Left colon (tissue), 2 donors: ENCODE results near the gene CKAP5. TPM values are rescaled to one million over a fixed set of nuclear protein-coding genes. Genes with fewer than 3 reads are reported as not detected.

Experiments
- ATAC-seq: fragments of 200-7000 bp; cut with Tn5 transposase; one replicate; pipeline ENCODE4 v1.9.1; 2020; ENCODE audit warnings: mild to moderate bottlenecking, moderate library complexity
- DNase-seq, 2 donors: peaks; one replicate each; pipeline ENCODE4 v3.0.0-alpha.2; 2020
- intact Hi-C, 2 donors: fragments of 100-400 bp; cut with DNase I in 1 of 2; cut with micrococcal nuclease in 1 of 2; formaldehyde crosslinking; loops; one replicate each; pipeline versions ENCODE4 v1.11.2 to v1.14.0; 2022; cut with DNase I, micrococcal nuclease
- long read RNA-seq: library from polyadenylated mRNA; unstranded; transcript quantifications from one replicate; pipeline ENCODE4 v2.0.0, GENCODE V29; 2021
- total RNA-seq, 2 donors: library from RNA; stranded (reverse); fragmentation: NEBNext Ultra II Directional; extraction: Animal tissue kit (Norgen Biotek cat#: 25700); gene quantifications; one replicate each; pipeline ENCODE4 v1.2.1, GENCODE V29; 2021
- donor health status: DM: no; HTN: no; CAD: no.
- donor health status: DM: yes; HTN: yes; CAD: no.

CKAP5 gene
- 10 to 100 TPM; 50.4 to 68.0 TPM for total RNA-seq
- long read RNA-seq, full-length matches to known transcripts: 1 of 11 reads
- long read RNA-seq, partial matches to known transcripts: 6 of 11 reads
- long read RNA-seq, other reads (novel, unspliced or antisense): 4 of 11 reads

DNA sequence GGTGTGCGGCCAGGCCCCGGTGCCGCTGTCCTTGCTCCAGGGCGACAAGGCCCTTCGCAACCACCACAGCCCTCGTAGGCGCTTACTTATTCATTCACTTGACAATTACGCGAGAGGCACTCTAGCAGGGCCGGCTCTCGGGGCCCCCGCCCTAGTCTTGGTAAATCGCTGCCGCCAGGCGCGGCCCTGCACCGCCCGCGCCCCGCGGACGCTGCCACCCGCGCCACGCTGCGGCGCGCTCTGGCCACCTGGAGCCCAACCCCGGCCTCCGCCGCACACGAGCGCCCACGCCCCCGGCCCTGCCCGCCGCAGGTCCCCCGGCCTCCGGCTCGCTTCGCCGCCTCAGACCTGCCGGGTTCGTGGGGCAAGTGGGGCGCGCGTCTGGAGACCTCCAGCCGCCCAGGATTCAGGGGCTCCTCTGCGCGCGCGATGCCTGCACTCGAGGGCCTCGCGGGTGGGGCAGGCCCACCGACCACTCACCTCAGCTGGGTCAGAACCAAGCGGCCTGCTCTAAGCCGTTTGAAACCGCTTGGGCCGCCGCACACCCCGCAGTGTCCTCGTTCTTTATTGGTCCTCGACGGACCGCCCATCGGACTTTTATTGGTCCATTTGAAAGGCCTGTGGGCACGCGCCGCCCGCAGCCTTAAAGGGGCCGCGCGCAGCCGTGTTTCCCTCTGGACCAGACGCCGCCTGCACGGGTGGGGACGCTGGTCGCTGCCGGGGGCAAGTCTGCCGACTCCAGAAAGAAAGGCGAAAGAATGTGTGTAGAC is at the start of gene CKAP5:
Gene CKAP5 (minus strand): TSS at position 541 of the 770 bp plus-strand sequence. CDS start 25,049 bp downstream, outside the sequence.
- DNase-seq: peak; percentile 89 to 93
- ATAC-seq: peak; percentile 93
- intact Hi-C loops: loop anchor here in 1 of 2 donors (2.0 kb wide), 1 partner anchor 19 kb away; no protein-coding TSS in a partner anchor

GRCh38 chr11:46895821-46896220 is 49.7 kb upstream of the CKAP5 start:
- intact Hi-C loops: no loop called here
- ATAC-seq (no peak), DNase-seq (peak in 1 of 2 donors; percentile 35)

DNA sequence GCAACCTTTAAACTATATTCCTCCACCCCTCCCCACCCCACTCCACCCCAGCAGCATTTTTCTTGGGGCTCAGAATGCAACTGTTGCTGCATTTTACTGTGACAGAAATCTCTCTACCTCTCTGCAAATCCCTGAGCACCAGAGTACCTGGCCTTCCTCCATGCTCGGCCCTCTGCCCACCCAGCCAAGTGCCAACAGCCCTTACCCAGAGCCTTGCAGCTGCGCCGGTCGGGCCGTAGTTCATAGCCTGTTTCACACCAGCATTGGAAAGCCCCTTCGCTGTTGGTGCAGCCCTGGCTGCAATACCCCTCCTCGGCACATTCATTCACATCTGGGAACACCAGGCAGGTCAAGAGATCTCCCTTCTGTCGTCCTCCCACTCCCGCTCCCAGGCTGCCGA is 48.9 kb upstream of the CKAP5 start:
- ATAC-seq (no peak), DNase-seq (peak in 1 of 2 donors; percentile 7)
- intact Hi-C loops: loop anchor here in 1 of 2 donors (5.0 kb wide), 1 partner anchor 257 kb away; no protein-coding TSS in a partner anchor

GRCh38 chr11:46894506-46894905 is 48.4 kb upstream of the CKAP5 start:
- intact Hi-C loops: loop anchor here in 1 of 2 donors (5.0 kb wide), 1 partner anchor 258 kb away; no protein-coding TSS in a partner anchor
- DNase-seq (peak in 1 of 2 donors; percentile 13), ATAC-seq (no peak)

- intact Hi-C loops: loop anchor here in 1 of 2 donors (5.0 kb wide), 1 partner anchor 259 kb away; no protein-coding TSS in a partner anchor
- no peak for ATAC-seq
- peak in 1 of 2 donors; percentile 12 for DNase-seq
Measured at GRCh38 chr11:46892838-46893237, 46.8 kb upstream of the CKAP5 start.

GRCh38 chr11:46892109-46892508 is 46.0 kb upstream of the CKAP5 start:
- ATAC-seq: no peak
- intact Hi-C loops: loop anchor here in 1 of 2 donors (5.0 kb wide), 1 partner anchor 260 kb away; no protein-coding TSS in a partner anchor
- no peak for DNase-seq

GRCh38 chr11:46890665-46891064 is 44.6 kb upstream of the CKAP5 start:
- no peak for ATAC-seq
- DNase-seq: no peak
- intact Hi-C loops: loop anchor here in 1 of 2 donors (5.0 kb wide), 1 partner anchor 262 kb away; no protein-coding TSS in a partner anchor

DNA sequence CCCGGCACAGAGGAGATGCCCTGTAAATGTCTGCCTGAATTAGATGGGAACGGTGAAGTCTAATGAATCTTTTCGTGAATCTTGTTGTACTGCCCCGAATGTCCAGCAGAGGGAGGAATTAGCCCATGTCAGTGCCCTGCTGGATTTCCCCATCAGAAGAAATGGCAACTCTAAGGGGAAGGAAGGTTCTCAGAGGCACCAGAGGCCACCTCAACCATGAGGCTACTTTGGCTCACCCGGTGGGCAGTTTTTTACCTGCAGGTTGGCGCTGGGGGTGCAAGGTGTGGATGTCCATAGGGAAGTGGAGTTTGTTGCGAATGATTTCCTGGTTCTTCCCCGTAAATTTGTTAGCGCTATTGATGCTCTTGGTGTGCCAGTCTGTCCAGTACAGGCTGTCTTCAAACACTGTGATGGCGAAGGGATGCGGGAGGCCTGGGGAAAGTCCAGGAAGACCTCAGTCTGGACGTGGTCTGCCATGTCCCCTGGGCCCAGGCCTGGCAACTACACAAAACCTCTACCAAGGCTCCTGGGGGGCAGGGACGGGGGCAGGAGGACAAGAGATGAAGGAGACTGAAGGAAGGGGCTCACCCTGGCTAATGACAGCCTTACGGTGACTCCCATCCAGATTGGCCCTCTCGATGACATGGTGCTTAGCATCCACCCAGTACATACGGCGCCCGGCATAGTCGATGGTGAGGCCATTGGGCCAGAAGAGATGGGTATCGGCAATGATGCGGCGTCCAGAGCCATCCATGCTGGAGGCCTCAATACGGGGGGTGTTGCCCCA is 43.8 kb upstream of the CKAP5 start:
- intact Hi-C loops: loop anchor here (5.0 kb wide), 2 partner anchors 262 to 272 kb away; no protein-coding TSS in a partner anchor
- DNase-seq (peak; percentile 41 to 79), ATAC-seq (peak; percentile 91)

- DNase-seq (no peak), ATAC-seq (no peak)
Measured at GRCh38 chr11:46889251-46889650, 43.2 kb upstream of the CKAP5 start.

DNA sequence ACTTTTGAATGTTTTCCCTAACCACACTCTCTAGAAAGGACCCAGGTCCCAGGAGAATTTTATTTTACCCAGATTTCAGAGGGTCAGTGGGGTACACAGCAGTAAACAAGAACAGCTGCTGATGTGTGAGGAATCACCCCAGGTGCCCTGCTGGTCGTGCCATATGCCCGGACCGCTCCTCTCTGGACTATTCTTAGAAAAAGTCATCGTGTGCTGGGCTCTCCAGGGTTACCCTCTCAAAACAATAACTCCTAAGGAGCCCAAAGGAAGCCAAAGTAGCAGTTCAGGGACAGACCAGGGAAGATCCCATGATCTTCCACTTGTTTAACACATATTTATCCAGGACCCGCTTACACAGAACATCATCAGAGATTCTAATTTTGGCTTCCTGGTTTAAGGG is 42.6 kb upstream of the CKAP5 start:
- ATAC-seq (no peak), DNase-seq (no peak)
- intact Hi-C loops: loop anchor here in 1 of 2 donors (5.0 kb wide), 1 partner anchor 274 kb away; no protein-coding TSS in a partner anchor

More at GRCh38 chr11:46889251-46889650, 43.2 kb upstream of the CKAP5 start:
- intact Hi-C loops: loop anchor here in 1 of 2 donors (5.0 kb wide), 1 partner anchor 273 kb away; no protein-coding TSS in a partner anchor

DNA sequence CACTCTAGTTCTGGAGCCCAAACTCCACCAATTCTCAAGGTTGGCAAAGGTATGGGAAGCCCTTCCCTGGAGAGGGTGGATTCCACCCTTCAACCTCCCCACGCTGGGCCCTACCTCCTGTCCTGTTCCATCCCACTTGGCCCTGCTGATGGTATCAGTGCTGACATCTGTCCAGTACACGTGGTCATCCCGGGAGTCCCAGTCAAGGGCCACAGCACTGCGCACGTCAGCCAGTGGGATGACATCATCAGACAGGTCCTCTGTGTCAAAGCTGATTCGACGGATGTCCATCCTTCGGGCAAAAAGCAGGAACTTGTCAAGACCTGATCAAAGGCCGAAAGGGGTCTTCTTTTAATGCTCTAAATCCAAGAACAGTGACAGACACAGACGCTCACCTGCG is 40.1 kb upstream of the CKAP5 start:
- no peak for DNase-seq
- no peak for ATAC-seq
- intact Hi-C loops: loop anchor here in 1 of 2 donors (5.0 kb wide), 1 partner anchor 276 kb away; no protein-coding TSS in a partner anchor

GRCh38 chr11:46879056-46879585 is 33.0 kb upstream of the CKAP5 start:
- DNase-seq (no peak), ATAC-seq (no peak)
- intact Hi-C loops: no loop called here

DNA sequence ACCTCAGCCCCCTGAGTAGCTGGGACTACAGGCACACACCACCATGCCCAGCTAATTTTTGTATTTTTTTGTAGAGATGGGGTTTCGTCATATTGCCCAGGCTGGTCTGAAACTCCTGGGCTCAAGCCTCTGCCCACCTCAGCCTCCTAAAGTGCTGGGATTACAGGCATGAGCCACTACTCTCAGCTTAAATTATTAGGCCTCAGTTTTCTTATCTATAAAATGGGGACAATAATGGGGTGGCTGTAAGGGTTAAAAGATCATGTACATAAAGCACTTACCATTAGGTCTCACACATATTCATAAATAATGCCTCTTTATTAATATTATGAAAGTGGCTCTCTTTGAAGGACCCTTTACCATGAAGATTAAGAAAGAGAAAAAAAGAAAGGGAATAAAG is 31.5 kb upstream of the CKAP5 start:
- intact Hi-C loops: no loop called here
- ATAC-seq (no peak), DNase-seq (no peak)

- no peak for ATAC-seq
- DNase-seq: no peak
- intact Hi-C loops: no loop called here
Measured at GRCh38 chr11:46876471-46876870, 30.4 kb upstream of the CKAP5 start.

DNA sequence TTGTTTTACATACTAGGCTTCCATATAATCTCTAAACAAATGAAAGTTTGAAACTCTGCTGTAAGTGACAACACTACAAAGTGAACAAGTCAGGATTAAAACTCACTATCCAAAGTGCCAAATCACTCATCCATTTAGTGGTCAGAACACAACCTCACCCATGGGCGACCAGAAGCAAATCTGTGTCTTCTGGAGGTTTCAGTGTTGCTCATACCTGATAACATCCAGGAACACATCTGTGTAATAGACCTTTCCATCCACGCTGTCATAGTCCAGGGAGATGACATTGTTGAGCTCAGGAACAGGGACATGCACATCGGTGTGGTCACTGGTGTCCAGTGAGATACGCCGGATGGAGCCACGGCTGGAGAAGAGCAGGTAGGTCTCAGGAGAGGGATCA is 28.5 kb upstream of the CKAP5 start:
- intact Hi-C loops: no loop called here
- DNase-seq (no peak), ATAC-seq (no peak)

GRCh38 chr11:46868912-46869311 is 22.8 kb upstream of the CKAP5 start:
- DNase-seq: no peak
- intact Hi-C loops: no loop called here
- no peak for ATAC-seq

- intact Hi-C loops: no loop called here
- DNase-seq: no peak
- no peak for ATAC-seq
Measured at GRCh38 chr11:46865340-46865739, 19.3 kb upstream of the CKAP5 start.

- intact Hi-C loops: no loop called here
- no peak for DNase-seq
- no peak for ATAC-seq
Measured at GRCh38 chr11:46860218-46860617, 14.1 kb upstream of the CKAP5 start.
